T-cell (primary cell): ENCODE results near the gene TSPEAR. TPM values are rescaled to one million over a fixed set of nuclear protein-coding genes. Genes with fewer than 3 reads are reported as not detected.

ENCODE experiments used
- ATAC-seq, 4 experiments: fragments of 200-7000 bp in 3 of 4; fragments of 150-1000 bp in 1 of 4; cut with Tn5 transposase; replicated peaks in 1 of 4; 1 replicate in 3 of 4; 2 replicates in 1 of 4; pipeline ENCODE4 v1.10.0; 2021; ENCODE audit warnings: moderate library complexity in 3 of 4, mild to moderate bottlenecking in 2 of 4, moderate number of reproducible peaks in 1 of 4
- CTCF ChIA-PET, 2 donors: fragments of 300-600 bp; sonication (Branson Sonifier 250); formaldehyde crosslinking; loops; one replicate each; lab custom pipeline; 2022; ENCODE audit warnings: antibody characterized with exemption in 2 of 2; lab: Charles Lee
- POLR2A ChIA-PET, 2 donors: fragments of 300-600 bp; sonication (Branson Sonifier 250); formaldehyde crosslinking; loops; one replicate each; lab custom pipeline; 2022; ENCODE audit warnings: antibody characterized with exemption in 2 of 2; lab: Charles Lee
- DNase-seq, 35 experiments: peaks; one replicate each; pipeline versions ENCODE4 v3.0.0 to v3.0.0-alpha.2; 2013 to 2023
- H3K27ac ChIP-seq: one replicate; pipeline ENCODE4 v1.5.1; 2013; ENCODE audit warnings: low read length
- H3K27me3 ChIP-seq, 2 experiments: replicated peaks in 1 of 2; 1 replicate in 1 of 2; 2 replicates in 1 of 2; pipeline versions ENCODE4 v1.6.1 to v1.7.0; 2013; ENCODE audit warnings: low read length in 1 of 2, mixed read lengths in 1 of 2; ENCODE audit not compliant: control insufficient read depth in 2 of 2, insufficient read depth in 2 of 2; ENCODE audit errors: extremely low read depth in 1 of 2
- H3K36me3 ChIP-seq, 2 donors: 1 replicate in 1 of 2; 2 replicates in 1 of 2; pipeline versions ENCODE4 v1.6.1 to v1.7.0; 2013; ENCODE audit warnings: low read length in 1 of 2; ENCODE audit not compliant: control insufficient read depth in 2 of 2, insufficient read depth in 1 of 2; ENCODE audit errors: extremely low read depth in 1 of 2
- H3K4me1 ChIP-seq, 2 experiments: 1 replicate in 1 of 2; 2 replicates in 1 of 2; pipeline versions ENCODE4 v1.6.1 to v1.7.0; 2013; ENCODE audit warnings: low read length in 2 of 2, mixed read lengths in 1 of 2; ENCODE audit not compliant: insufficient read depth in 2 of 2, control insufficient read depth in 1 of 2; ENCODE audit errors: extremely low read depth in 1 of 2
- H3K4me3 ChIP-seq, 2 donors: 1 replicate in 1 of 2; 2 replicates in 1 of 2; pipeline versions ENCODE4 v1.5.1 to v1.7.0; 2013; ENCODE audit warnings: mild to moderate bottlenecking in 2 of 2, low read length in 1 of 2, moderate library complexity in 1 of 2; ENCODE audit not compliant: control insufficient read depth in 1 of 2; ENCODE audit errors: extremely low read depth in 1 of 2
- H3K9me3 ChIP-seq: 2 replicates; pipeline ENCODE4 v1.7.0; 2013
- H3K27ac Mint-ChIP-seq, 2 donors: one replicate each; pipeline ENCODE4 v1.8.0; 2020 to 2021; ENCODE audit warnings: mild to moderate bottlenecking in 2 of 2, mixed read lengths in 2 of 2
- H3K27me3 Mint-ChIP-seq, 2 donors: one replicate each; pipeline ENCODE4 v1.8.0; 2021 to 2022; ENCODE audit warnings: mixed read lengths in 2 of 2
- H3K36me3 Mint-ChIP-seq: one replicate; pipeline ENCODE4 v1.8.0; 2021; ENCODE audit warnings: mixed read lengths
- H3K4me1 Mint-ChIP-seq, 3 donors: one replicate each; pipeline ENCODE4 v1.8.0; 2020 to 2022; ENCODE audit warnings: mixed read lengths in 3 of 3, mild to moderate bottlenecking in 1 of 3
- H3K4me3 Mint-ChIP-seq, 3 donors: one replicate each; pipeline ENCODE4 v1.8.0; 2020 to 2022; ENCODE audit warnings: mild to moderate bottlenecking in 3 of 3, mixed read lengths in 3 of 3, moderate library complexity in 3 of 3
- H3K9me3 Mint-ChIP-seq, 3 donors: one replicate each; pipeline ENCODE4 v1.8.0; 2020 to 2022; ENCODE audit warnings: mixed read lengths in 3 of 3
- WGBS: methylation state at CpG from one replicate; pipeline ENCODE4 v1.1.5; 2013; ENCODE audit warnings: missing lambda C conversion rate; ENCODE audit not compliant: insufficient coverage; 5-methylcytosine and 5-hydroxymethylcytosine counted together
- total RNA-seq, 35 experiments: library from RNA in 6 of 35; stranded (reverse) in 6 of 35; fragments of 120-200 nt in 1 of 35; gene quantifications; one replicate each; pipeline versions ENCODE4 v1.2.1 to v1.2.4 and lab custom pipeline; 2013 to 2026

TSPEAR gene
- total RNA-seq, 5 donors from 2014 or later (not counting 1 experiment from before 2014, with no cell fraction given), result not detected

GRCh38 chr21:44626262-44626661 lies 85.1 kb downstream of the TSPEAR start:
- 26% methylated on average over 9 of the region's 10 CpGs for WGBS
- peak in 18 of 35 experiments; percentile 10 to 57 (median 22) for DNase-seq
- no peak overlapping the region for H3K27ac ChIP-seq

DNA sequence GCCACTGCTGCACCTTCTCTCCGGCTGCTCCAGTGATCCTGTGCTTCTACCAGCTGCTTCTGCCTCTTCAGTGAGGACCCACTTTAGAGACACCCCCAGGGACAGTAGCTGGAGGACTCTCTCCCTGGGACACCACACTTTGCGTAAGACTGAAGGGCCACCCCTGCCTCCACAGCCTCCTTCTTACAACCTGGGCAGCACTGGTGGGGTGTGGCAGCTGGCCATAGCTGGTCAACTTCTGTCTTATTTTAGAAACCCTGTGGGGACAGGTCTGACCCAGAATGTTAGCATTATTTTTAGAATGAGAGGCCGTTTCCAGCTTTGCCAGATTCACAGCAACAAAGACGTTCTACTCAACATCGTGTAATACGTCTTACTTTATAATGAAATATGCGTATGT lies 85.6 kb downstream of the TSPEAR start:
- peaks cover 3% of the 10 kb centered on the region for H3K9me3 ChIP-seq
- no peaks in the 10 kb centered on the region for H3K36me3 ChIP-seq
- H3K36me3 Mint-ChIP-seq, result peaks cover 23% of the 10 kb centered on the region
- POLR2A ChIA-PET, result no interaction called here
- H3K4me1 ChIP-seq, result peaks cover 9 to 58% of the 10 kb centered on the region in 2 experiments
- H3K4me1 Mint-ChIP-seq, result peaks cover 16 to 32% (median 29%) of the 10 kb centered on the region in 3 donors
- H3K27me3 ChIP-seq, result no peaks in the 10 kb centered on the region
- no peak overlapping the region for H3K4me3 ChIP-seq
- no peak overlapping the region for H3K27ac ChIP-seq
- ATAC-seq (no peak), DNase-seq (no peak)
- no peaks in the 10 kb centered on the region for H3K27me3 Mint-ChIP-seq
- peaks cover 28 to 42% (median 34%) of the 10 kb centered on the region in 3 donors for H3K9me3 Mint-ChIP-seq
- WGBS, result 100% methylated on average over 1 of the region's 7 CpGs
- no peak overlapping the region for H3K27ac Mint-ChIP-seq
- CTCF ChIA-PET, result interaction anchor here in 1 of 2 donors (0.6 kb wide), 1 partner anchor 1108 kb away, joined by 3 read pairs; no protein-coding TSS in a partner anchor
- peak overlapping the region in 1 of 3 donors; percentile 17 for H3K4me3 Mint-ChIP-seq

More at GRCh38 chr21:44626262-44626661, 85.1 kb downstream of the TSPEAR start:
- Histone ChIP-seq H3K4me1 (peaks cover 9 to 58% of the 10 kb centered on the region in 2 experiments), H3K4me3 (no peak overlapping the region), H3K9me3 (peaks cover 4% of the 10 kb centered on the region), H3K36me3 (no peaks in the 10 kb centered on the region), H3K27me3 (no peaks in the 10 kb centered on the region)
- ATAC-seq, result peak in 1 of 4 experiments; percentile 54
- peaks cover 33 to 45% (median 37%) of the 10 kb centered on the region in 3 donors for H3K9me3 Mint-ChIP-seq
- ChIA-PET CTCF (interaction anchor here in 1 of 2 donors (0.6 kb wide), 1 partner anchor 1107 kb away, joined by 3 read pairs; no protein-coding TSS in a partner anchor), POLR2A (no interaction called here)
- H3K27me3 Mint-ChIP-seq, result no peaks in the 10 kb centered on the region
- H3K4me3 Mint-ChIP-seq, result peak overlapping the region in 1 of 3 donors; percentile 17
- peaks cover 15 to 32% (median 31%) of the 10 kb centered on the region in 3 donors for H3K4me1 Mint-ChIP-seq
- no peak overlapping the region for H3K27ac Mint-ChIP-seq
- peaks cover 26% of the 10 kb centered on the region for H3K36me3 Mint-ChIP-seq

GRCh38 chr21:44623575-44623974 lies 87.8 kb downstream of the TSPEAR start:
- ChIA-PET CTCF (no interaction called here), POLR2A (no interaction called here)
- Histone ChIP-seq H3K4me1 (peaks cover 7 to 49% of the 10 kb centered on the region in 2 experiments), H3K4me3 (no peak overlapping the region), H3K9me3 (peaks cover 7% of the 10 kb centered on the region), H3K27ac (no peak overlapping the region), H3K27me3 (no peaks in the 10 kb centered on the region), H3K36me3 (no peaks in the 10 kb centered on the region)
- Mint-ChIP-seq H3K4me1 (peaks cover 24 to 36% (median 29%) of the 10 kb centered on the region in 3 donors), H3K9me3 (peaks cover 39 to 48% (median 42%) of the 10 kb centered on the region in 3 donors), H3K36me3 (peaks cover 34% of the 10 kb centered on the region), H3K27me3 (no peaks in the 10 kb centered on the region), H3K4me3 (no peak overlapping the region), H3K27ac (no peak overlapping the region)
- ATAC-seq, result no peak
- no peak for DNase-seq

DNA sequence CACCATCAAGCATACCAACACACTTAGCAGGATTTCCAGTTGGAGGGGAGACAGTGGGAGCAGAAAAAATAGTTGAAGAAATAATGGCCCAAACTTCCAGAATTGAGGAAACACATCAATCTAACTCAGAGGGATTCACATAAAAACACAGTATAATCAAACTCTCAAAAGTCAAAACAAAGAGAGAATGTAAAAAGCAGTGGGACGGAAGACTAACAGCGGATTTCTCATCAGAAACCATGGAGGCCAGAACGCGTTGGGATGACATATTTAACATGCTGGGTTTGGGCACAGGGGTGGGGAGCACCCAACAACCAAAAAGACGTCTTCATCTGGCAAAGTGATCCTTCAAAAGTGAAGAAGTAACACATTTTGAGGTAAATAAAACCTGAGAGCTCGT lies 91.5 kb downstream of the TSPEAR start:
- H3K36me3 ChIP-seq, result no peaks in the 10 kb centered on the region
- H3K4me1 ChIP-seq, result peaks cover 17 to 43% of the 10 kb centered on the region in 2 experiments
- peaks cover 46 to 56% (median 52%) of the 10 kb centered on the region in 3 donors for H3K4me1 Mint-ChIP-seq
- CTCF ChIA-PET, result interaction anchor here in 1 of 2 donors (1.3 to 1.6 kb wide), 2 partner anchors 38 to 49 kb away, joined by 3 to 10 read pairs; partner anchors contain the start of gene KRTAP12-3
- H3K9me3 Mint-ChIP-seq, result peaks cover 39 to 45% (median 41%) of the 10 kb centered on the region in 3 donors
- no peak overlapping the region for H3K4me3 ChIP-seq
- H3K27ac ChIP-seq, result peak overlapping the region; percentile 82
- peaks cover 34% of the 10 kb centered on the region for H3K36me3 Mint-ChIP-seq
- peak overlapping the region in 1 of 3 donors; percentile 74 for H3K4me3 Mint-ChIP-seq
- no peaks in the 10 kb centered on the region for H3K27me3 Mint-ChIP-seq
- POLR2A ChIA-PET, result no interaction called here
- no peak for DNase-seq
- WGBS, result 96% methylated on average over 4 of the region's 6 CpGs
- no peak for ATAC-seq
- peak overlapping the region; percentile 95 to 98 for H3K27ac Mint-ChIP-seq
- peaks cover 0 to under 1% of the 10 kb centered on the region in 2 experiments for H3K27me3 ChIP-seq
- peaks cover 7% of the 10 kb centered on the region for H3K9me3 ChIP-seq

DNA sequence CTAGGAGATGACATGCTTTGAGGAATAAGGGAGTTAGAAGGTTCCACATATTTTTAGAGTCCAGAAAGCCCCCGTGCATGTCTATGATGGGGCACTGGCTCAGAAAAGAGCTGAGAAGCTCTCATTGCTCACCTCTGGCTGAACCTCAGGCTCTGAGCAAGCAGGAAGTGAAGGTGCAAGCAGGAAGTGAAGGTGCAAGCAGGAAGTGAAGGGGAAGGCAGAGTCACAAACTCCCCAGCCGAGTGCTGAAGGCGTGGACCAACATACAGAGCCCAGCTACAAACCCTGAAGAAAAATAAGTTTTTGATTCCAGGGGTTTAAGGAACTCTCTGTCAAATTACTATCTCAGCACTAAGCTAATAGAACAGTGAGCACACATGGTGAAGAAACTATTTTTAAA lies 92.5 kb downstream of the TSPEAR start:
- Histone ChIP-seq H3K4me1 (peaks cover 17 to 43% of the 10 kb centered on the region in 2 experiments), H3K4me3 (peak overlapping the region in 1 of 2 donors; percentile 10), H3K27me3 (peaks cover 0 to 9% of the 10 kb centered on the region in 2 experiments), H3K9me3 (peaks cover 7% of the 10 kb centered on the region), H3K36me3 (no peaks in the 10 kb centered on the region), H3K27ac (peak overlapping the region; percentile 82)
- H3K9me3 Mint-ChIP-seq, result peaks cover 32 to 37% (median 33%) of the 10 kb centered on the region in 3 donors
- peaks cover 31% of the 10 kb centered on the region for H3K36me3 Mint-ChIP-seq
- H3K4me1 Mint-ChIP-seq, result peaks cover 46 to 62% (median 55%) of the 10 kb centered on the region in 3 donors
- H3K4me3 Mint-ChIP-seq, result peak overlapping the region; percentile 11 to 74 (median 47)
- ChIA-PET POLR2A (interaction anchor here in 1 of 2 donors (0.5 to 1.1 kb wide), 2 partner anchors 39 to 175 kb away, joined by 4 read pairs; partner anchors contain the start of gene KRTAP12-3), CTCF (interaction anchor here (0.5 to 1.6 kb wide), 9 partner anchors 10 to 126 kb away, joined by 3 to 10 read pairs (median 3); partner anchors contain the start of genes KRTAP12-3 (in 1 of the 2) and KRTAP12-4 (in 1 of the 2))
- WGBS, result 0% methylated on average over 1 of the region's 3 CpGs
- peak overlapping the region; percentile 95 to 98 for H3K27ac Mint-ChIP-seq
- H3K27me3 Mint-ChIP-seq, result no peaks in the 10 kb centered on the region
- ATAC-seq (peak; percentile 97 to 100 (median 100)), DNase-seq (peak; percentile 43 to 81 (median 60))

- Histone ChIP-seq H3K36me3 (no peaks in the 10 kb centered on the region), H3K27me3 (peaks cover 0 to 9% of the 10 kb centered on the region in 2 experiments), H3K4me3 (peak overlapping the region in 1 of 2 donors; percentile 10), H3K27ac (peak overlapping the region; percentile 82), H3K4me1 (peaks cover 17 to 43% of the 10 kb centered on the region in 2 experiments), H3K9me3 (peaks cover 7% of the 10 kb centered on the region)
- CTCF ChIA-PET, result interaction anchor here (0.5 to 1.6 kb wide), 7 partner anchors 10 to 76 kb away, joined by 3 to 10 read pairs (median 3); partner anchors contain the start of genes KRTAP12-3 (in 1 of the 2) and KRTAP12-4 (in 1 of the 2)
- peak overlapping the region; percentile 95 to 98 for H3K27ac Mint-ChIP-seq
- peak overlapping the region; percentile 11 to 74 (median 47) for H3K4me3 Mint-ChIP-seq
- H3K4me1 Mint-ChIP-seq, result peaks cover 46 to 62% (median 55%) of the 10 kb centered on the region in 3 donors
- peaks cover 28 to 33% (median 29%) of the 10 kb centered on the region in 3 donors for H3K9me3 Mint-ChIP-seq
- ATAC-seq (peak; percentile 30 to 63 (median 40)), DNase-seq (peak in 5 of 35 experiments; percentile 4 to 39 (median 10))
- H3K36me3 Mint-ChIP-seq, result peaks cover 30% of the 10 kb centered on the region
- no CpG with 5 or more reads among the region's 4 CpGs for WGBS
- POLR2A ChIA-PET, result interaction anchor here in 1 of 2 donors (1.1 kb wide), 1 partner anchor 39 kb away, joined by 4 read pairs; the partner anchor contains the start of gene KRTAP12-3
- H3K27me3 Mint-ChIP-seq, result no peaks in the 10 kb centered on the region
Measured at GRCh38 chr21:44618504-44618903, 92.9 kb downstream of the TSPEAR start.
